NB4 (cell line): ENCODE data around the gene EPHA1.

ENCODE experiments used
- DNase-seq: peaks from one replicate; pipeline ENCODE4 v3.0.0; 2010; ENCODE audit warnings: low read depth
- H3K4me3 ChIP-seq: one replicate; pipeline ENCODE4 v1.5.1; 2011; ENCODE audit warnings: mild to moderate bottlenecking, low read depth, low read length, moderate library complexity
- MAX ChIP-seq: IDR thresholded peaks from 2 replicates; pipeline ENCODE4 v1.6.1; 2011; ENCODE audit warnings: low read depth, low read length
- MYC ChIP-seq: IDR thresholded peaks from 2 replicates; pipeline ENCODE4 v1.6.1; 2011; ENCODE audit warnings: low read depth, low read length
- POLR2A ChIP-seq: IDR thresholded peaks from 2 replicates; pipeline ENCODE4 v1.6.1; 2011; ENCODE audit warnings: mild to moderate bottlenecking; ENCODE audit not compliant: insufficient read length; ENCODE audit errors: extremely low read depth
- TF ChIP-seq, protein P1 (sequence below): IDR thresholded peaks from one replicate; pipeline ENCODE4 v1.5.1; 2012; ENCODE audit warnings: low read depth, low read length

The EPHA1 gene

DNA sequence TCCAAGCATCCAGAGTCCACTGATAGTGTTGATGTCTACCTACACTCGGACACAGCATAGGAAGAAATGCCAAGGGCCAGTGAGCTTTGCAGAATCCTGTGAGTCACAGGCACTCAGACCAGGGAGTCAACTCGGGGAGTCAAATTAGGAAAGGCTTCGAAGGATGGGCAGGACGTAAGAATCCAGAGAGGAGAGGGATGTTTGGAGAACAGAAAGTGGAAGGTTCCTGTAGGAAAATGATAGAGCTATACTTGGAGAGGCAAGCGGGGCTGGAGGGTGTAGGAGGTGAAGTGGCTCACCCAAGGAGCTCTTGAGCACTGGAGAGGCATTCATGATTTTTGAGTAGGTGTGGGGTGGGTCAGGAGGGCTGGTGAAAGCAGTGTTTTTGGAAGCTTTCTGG, 24.5 kb downstream of the EPHA1 start:
- H3K4me3 ChIP-seq = peak overlapping the region; percentile 92
- DNase-seq = no peak
- TF ChIP-seq MYC (no peak), POLR2A (no peak), MAX (no peak; the same call in 1 of the 2 replicates)
- TF ChIP-seq, protein P1, sequence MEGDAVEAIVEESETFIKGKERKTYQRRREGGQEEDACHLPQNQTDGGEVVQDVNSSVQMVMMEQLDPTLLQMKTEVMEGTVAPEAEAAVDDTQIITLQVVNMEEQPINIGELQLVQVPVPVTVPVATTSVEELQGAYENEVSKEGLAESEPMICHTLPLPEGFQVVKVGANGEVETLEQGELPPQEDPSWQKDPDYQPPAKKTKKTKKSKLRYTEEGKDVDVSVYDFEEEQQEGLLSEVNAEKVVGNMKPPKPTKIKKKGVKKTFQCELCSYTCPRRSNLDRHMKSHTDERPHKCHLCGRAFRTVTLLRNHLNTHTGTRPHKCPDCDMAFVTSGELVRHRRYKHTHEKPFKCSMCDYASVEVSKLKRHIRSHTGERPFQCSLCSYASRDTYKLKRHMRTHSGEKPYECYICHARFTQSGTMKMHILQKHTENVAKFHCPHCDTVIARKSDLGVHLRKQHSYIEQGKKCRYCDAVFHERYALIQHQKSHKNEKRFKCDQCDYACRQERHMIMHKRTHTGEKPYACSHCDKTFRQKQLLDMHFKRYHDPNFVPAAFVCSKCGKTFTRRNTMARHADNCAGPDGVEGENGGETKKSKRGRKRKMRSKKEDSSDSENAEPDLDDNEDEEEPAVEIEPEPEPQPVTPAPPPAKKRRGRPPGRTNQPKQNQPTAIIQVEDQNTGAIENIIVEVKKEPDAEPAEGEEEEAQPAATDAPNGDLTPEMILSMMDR = no peak

GRCh38 chr7:143383642-143383957, 25.1 kb downstream of the EPHA1 start:
- peak overlapping the region; percentile 92 for H3K4me3 ChIP-seq
- DNase-seq = no peak
- no peak for TF ChIP-seq MYC
- TF ChIP-seq MAX = no peak
- TF ChIP-seq, protein P1 = no peak

- DNase-seq = no peak
- peak overlapping the region; percentile 92 for H3K4me3 ChIP-seq
- no peak for TF ChIP-seq MAX
- TF ChIP-seq, protein P1 = no peak
- TF ChIP-seq POLR2A = no peak
These were observed 25.6 kb downstream of the EPHA1 start for GRCh38 chr7:143382791-143383641.

DNA sequence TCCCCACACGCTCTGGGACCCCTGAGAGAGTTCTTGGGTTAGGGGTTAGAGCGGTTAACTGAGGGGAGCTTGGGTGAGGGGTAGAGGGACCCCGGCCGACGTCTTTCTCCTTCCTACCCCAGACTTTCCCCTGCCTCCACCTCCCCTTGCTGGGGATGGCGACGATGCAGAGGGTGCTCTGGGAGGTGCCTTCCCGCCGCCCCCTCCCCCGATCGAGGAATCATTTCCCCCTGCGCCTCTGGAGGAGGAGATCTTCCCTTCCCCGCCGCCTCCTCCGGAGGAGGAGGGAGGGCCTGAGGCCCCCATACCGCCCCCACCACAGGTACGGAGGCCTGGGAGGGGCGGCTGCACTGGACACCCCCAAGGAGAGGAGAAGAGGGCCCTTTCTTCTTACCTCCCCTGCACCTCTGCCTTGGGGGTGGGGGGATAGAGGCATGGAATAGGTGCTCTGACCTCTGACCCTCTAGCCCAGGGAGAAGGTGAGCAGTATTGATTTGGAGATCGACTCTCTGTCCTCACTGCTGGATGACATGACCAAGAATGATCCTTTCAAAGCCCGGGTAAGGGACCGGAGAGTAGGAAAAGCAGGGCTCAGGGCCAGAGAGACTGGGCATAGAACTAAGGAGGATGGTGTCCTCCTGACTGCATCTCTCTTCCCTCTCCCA, 26.4 kb downstream of the EPHA1 start:
- DNase-seq = no peak
- no peak for TF ChIP-seq POLR2A
- no peak for TF ChIP-seq MYC
- TF ChIP-seq, protein P1 = no peak
- TF ChIP-seq MAX = no peak
- peak overlapping the region; percentile 92 for H3K4me3 ChIP-seq

DNA sequence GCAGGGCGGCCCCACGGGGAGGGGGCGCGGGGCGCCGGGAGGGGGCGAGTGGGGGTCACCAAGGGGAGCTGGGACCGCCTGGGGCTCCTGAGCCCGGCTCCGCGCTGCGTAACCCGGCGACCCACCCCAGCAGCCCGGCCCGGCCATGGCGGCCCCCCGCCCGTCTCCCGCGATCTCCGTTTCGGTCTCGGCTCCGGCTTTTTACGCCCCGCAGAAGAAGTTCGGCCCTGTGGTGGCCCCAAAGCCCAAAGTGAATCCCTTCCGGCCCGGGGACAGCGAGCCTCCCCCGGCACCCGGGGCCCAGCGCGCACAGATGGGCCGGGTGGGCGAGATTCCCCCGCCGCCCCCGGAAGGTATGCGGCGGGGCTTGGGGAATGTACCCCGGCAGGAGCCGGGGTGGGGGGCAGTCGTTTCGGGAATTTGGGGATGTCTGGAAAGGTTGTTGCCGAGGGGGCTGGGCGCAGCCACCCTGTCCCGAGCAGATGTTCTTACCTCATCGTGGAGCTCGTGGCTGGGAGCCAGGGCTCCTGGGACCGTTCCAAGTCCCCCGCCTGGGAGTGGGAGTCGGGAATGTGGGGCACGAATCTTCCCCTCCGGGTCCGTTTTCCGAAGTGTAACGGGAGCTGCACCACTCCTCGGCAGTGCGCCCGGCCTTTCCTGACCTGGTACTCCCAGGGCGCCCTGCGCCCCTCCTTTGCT, 27.1 kb downstream of the EPHA1 start:
- H3K4me3 ChIP-seq = peak overlapping the region; percentile 92
- no peak for DNase-seq
- TF ChIP-seq MAX (no peak), POLR2A (no peak), MYC (no peak)
- TF ChIP-seq, protein P1 = no peak
